CD4-positive, alpha-beta memory T cell (primary cell): ENCODE measurements around the gene TLNRD1. TPM values are rescaled to one million over a fixed set of nuclear protein-coding genes. Genes with fewer than 3 reads are reported as not detected.
"Not testable (repeated sequence)": the region's sequence is repeated elsewhere in the genome, so short reads cannot be mapped to it uniquely, and the experiment has no call there.

Source experiments
- CTCF ChIA-PET: fragments of 350-600 bp; sonication (Branson Sonifier 250); formaldehyde crosslinking; loops from one replicate; lab custom pipeline; 2021; ENCODE audit warnings: inconsistent platforms; ENCODE audit not compliant: partially characterized antibody; lab: Charles Lee
- POLR2A ChIA-PET: fragments of 350-600 bp; sonication (Branson Sonifier 250); formaldehyde crosslinking; loops from one replicate; lab custom pipeline; 2021; ENCODE audit not compliant: partially characterized antibody; lab: Charles Lee
- DNase-seq, 5 donors: peaks; one replicate each; pipeline versions ENCODE4 v3.0.0 to v3.0.0-alpha.2; 2020 to 2022; ENCODE audit warnings: mixed read lengths in 1 of 5
- H3K27ac ChIP-seq: one replicate; pipeline ENCODE4 v1.7.0; 2013; ENCODE audit warnings: low read depth, low read length
- H3K27me3 ChIP-seq: 2 replicates; pipeline ENCODE4 v1.7.0; 2013; ENCODE audit warnings: mild to moderate bottlenecking, low read length, moderate library complexity; ENCODE audit not compliant: insufficient read depth
- H3K36me3 ChIP-seq: 2 replicates; pipeline ENCODE4 v1.7.0; 2013; ENCODE audit warnings: mild to moderate bottlenecking, low read length, moderate library complexity; ENCODE audit not compliant: insufficient read depth
- H3K4me1 ChIP-seq: 2 replicates; pipeline ENCODE4 v1.7.0; 2013; ENCODE audit warnings: mild to moderate bottlenecking, low read length, moderate library complexity; ENCODE audit not compliant: insufficient read depth
- H3K4me3 ChIP-seq, 2 donors: one replicate each; pipeline ENCODE4 v1.7.0; 2013; ENCODE audit warnings: low read length in 2 of 2, mild to moderate bottlenecking in 1 of 2
- H3K9me3 ChIP-seq, 2 donors: one replicate each; pipeline ENCODE4 v1.7.0; 2013; ENCODE audit warnings: low read length in 2 of 2, control low read depth in 1 of 2; ENCODE audit not compliant: control insufficient read depth in 1 of 2
- H3K27ac Mint-ChIP-seq, 7 donors: one replicate each; pipeline ENCODE4 v1.8.0; 2020 to 2021; ENCODE audit warnings: mixed read lengths in 7 of 7, mild to moderate bottlenecking in 6 of 7, inconsistent platforms in 3 of 7, moderate library complexity in 3 of 7
- H3K27me3 Mint-ChIP-seq, 2 donors: one replicate each; pipeline ENCODE4 v1.8.0; 2020 to 2021; ENCODE audit warnings: mixed read lengths in 2 of 2
- H3K36me3 Mint-ChIP-seq, 2 donors: one replicate each; pipeline ENCODE4 v1.8.0; 2020 to 2021; ENCODE audit warnings: mixed read lengths in 2 of 2, inconsistent platforms in 1 of 2, mild to moderate bottlenecking in 1 of 2
- H3K4me1 Mint-ChIP-seq, 4 donors: one replicate each; pipeline ENCODE4 v1.8.0; 2020 to 2021; ENCODE audit warnings: mixed read lengths in 4 of 4, mild to moderate bottlenecking in 1 of 4
- H3K4me3 Mint-ChIP-seq, 8 donors: one replicate each; pipeline ENCODE4 v1.8.0; 2020 to 2021; ENCODE audit warnings: mixed read lengths in 8 of 8, mild to moderate bottlenecking in 7 of 8, moderate library complexity in 6 of 8, inconsistent platforms in 3 of 8
- H3K9me3 Mint-ChIP-seq, 8 donors: one replicate each; pipeline ENCODE4 v1.8.0; 2020 to 2021; ENCODE audit warnings: mixed read lengths in 8 of 8, mild to moderate bottlenecking in 5 of 8, inconsistent platforms in 3 of 8, moderate library complexity in 1 of 8
- intact Hi-C: fragments of 100-400 bp; cut with micrococcal nuclease; formaldehyde crosslinking; loops from one replicate; pipeline ENCODE4 v1.15.1; 2023
- polyA plus RNA-seq, 2 donors: library from polyadenylated mRNA; unstranded; fragments of 300-500 nt; fragmentation: Illumina TruSeq; gene quantifications; one replicate each; pipeline ENCODE4 v1.2.3, GENCODE V29; 2021
- total RNA-seq, 2 experiments: library from RNA; stranded (reverse); gene quantifications; one replicate each; pipeline ENCODE4 v1.2.3, GENCODE V29; 2021

TLNRD1 gene
- total and polyA plus RNA-seq, 4 experiments from 2014 or later: 2.4 to 29.8 (median 17.5) TPM

DNA sequence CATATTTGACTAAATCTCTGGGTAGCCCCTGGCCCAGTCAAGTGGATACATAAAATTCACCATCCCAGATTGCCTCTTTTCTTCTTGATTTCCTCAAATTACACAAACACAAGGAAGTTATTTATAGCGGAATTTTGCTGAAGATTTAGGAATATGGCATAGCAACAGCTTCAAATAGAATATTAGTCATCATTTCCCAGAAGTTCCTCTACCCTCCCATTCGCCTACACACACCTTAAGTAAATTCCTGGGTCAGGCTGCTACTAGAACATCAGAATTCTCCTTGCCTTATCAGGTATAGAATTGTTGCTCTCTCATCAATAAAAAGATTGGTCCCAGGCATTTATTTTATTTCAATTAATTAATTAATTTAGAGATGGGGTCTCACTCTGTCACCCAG lies 42.7 kb upstream of the TLNRD1 start:
- H3K4me3 Mint-ChIP-seq: no peak overlapping the region
- peaks cover 8 to 20% (median 15%) of the 10 kb centered on the region in 4 donors for H3K4me1 Mint-ChIP-seq
- intact Hi-C loops: no loop called here
- Histone ChIP-seq H3K36me3 (no peaks in the 10 kb centered on the region), H3K4me1 (no peaks in the 10 kb centered on the region), H3K9me3 (no peaks in the 10 kb centered on the region), H3K27me3 (no peaks in the 10 kb centered on the region), H3K4me3 (no peak overlapping the region), H3K27ac (no peak overlapping the region)
- H3K27ac Mint-ChIP-seq: no peak overlapping the region
- DNase-seq: no peak
- CTCF ChIA-PET: interaction anchor here (0.6 to 2.7 kb wide), 2 partner anchors 12 kb away, joined by 3 to 16 read pairs; no protein-coding TSS in a partner anchor
- no peaks in the 10 kb centered on the region for H3K27me3 Mint-ChIP-seq
- peaks cover 41 to 58% of the 10 kb centered on the region in 2 donors for H3K36me3 Mint-ChIP-seq
- H3K9me3 Mint-ChIP-seq: no peaks in the 10 kb centered on the region
- POLR2A ChIA-PET: no interaction called here

DNA sequence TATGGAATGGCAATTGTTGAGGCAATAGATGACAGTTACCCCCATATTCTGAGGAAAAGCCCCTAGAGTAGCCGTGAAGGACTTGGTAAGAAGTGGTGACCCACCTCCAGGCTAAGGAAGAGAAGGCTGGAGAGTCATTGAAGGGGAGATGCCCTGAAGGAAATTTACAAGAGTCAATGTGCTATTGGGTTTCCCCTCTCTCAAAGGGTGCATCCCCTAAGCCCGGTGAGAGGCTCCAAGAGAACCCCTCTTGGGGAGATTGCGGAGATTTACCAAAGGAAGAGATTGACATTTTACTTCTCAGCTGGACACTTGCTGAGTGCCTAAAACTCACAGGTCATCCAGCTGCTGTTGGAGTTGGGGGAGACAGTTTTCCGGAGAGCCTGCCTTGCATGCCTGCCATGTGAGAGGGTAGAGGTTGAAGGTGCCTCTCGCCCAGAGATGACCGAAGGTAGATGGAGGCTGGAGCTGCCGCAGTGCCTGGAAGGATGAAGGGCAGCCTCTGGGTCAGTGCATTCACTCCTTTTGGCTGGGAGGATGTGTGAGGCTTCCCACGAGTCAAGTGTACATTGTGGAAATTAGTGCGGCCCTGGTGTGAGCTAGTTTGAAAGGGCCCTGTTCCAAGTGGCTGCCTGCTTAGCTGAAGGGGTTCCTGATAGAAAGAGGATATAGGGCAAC lies 41.8 kb upstream of the TLNRD1 start:
- DNase-seq: no peak
- no peaks in the 10 kb centered on the region for H3K36me3 ChIP-seq
- H3K27ac Mint-ChIP-seq: no peak overlapping the region
- intact Hi-C loops: no loop called here
- H3K9me3 ChIP-seq: no peaks in the 10 kb centered on the region
- H3K27me3 Mint-ChIP-seq: no peaks in the 10 kb centered on the region
- peaks cover 41 to 62% of the 10 kb centered on the region in 2 donors for H3K36me3 Mint-ChIP-seq
- no peak overlapping the region for H3K27ac ChIP-seq
- H3K4me1 Mint-ChIP-seq: peaks cover 8 to 23% (median 17%) of the 10 kb centered on the region in 4 donors
- H3K9me3 Mint-ChIP-seq: peaks cover 0 to 6% (median 0%) of the 10 kb centered on the region in 8 donors
- H3K4me1 ChIP-seq: no peaks in the 10 kb centered on the region
- H3K27me3 ChIP-seq: no peaks in the 10 kb centered on the region
- H3K4me3 Mint-ChIP-seq: no peak overlapping the region
- ChIA-PET POLR2A (no interaction called here), CTCF (interaction anchor here (2.7 kb wide), 1 partner anchor 11 kb away, joined by 16 read pairs; no protein-coding TSS in a partner anchor)
- no peak overlapping the region for H3K4me3 ChIP-seq

DNA sequence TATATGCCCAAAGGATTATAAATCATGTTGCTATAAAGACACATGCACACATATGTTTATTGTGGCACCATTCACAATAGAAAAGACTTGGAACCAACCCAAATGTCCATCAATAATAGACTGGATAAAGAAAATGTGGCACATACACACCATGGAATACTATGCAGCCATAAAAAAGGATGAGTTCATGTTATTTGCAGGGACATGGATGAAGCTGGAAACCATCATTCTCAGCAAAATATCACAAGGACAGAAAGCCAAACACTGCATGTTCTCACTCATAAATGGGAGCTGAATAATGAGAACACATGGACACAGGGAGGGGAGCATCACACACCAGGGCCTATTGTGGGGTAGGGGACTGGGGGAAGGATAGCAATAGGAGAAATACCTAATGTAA lies 35.3 kb upstream of the TLNRD1 start:
- H3K4me3 Mint-ChIP-seq, CTCF ChIA-PET, DNase-seq, intact Hi-C loops, H3K4me3 ChIP-seq, H3K36me3 ChIP-seq, H3K27me3 Mint-ChIP-seq, H3K4me1 ChIP-seq, POLR2A ChIA-PET, H3K9me3 ChIP-seq, H3K27me3 ChIP-seq, H3K27ac ChIP-seq: not testable (repeated sequence)
- Mint-ChIP-seq H3K9me3 (peaks cover 0 to 11% (median 1%) of the 10 kb centered on the region in 8 donors), H3K4me1 (peaks cover 16 to 42% (median 18%) of the 10 kb centered on the region in 4 donors), H3K36me3 (peaks cover 56% of the 10 kb centered on the region in 2 donors), H3K27ac (peak overlapping the region in 1 of 7 donors; percentile 7)

DNA sequence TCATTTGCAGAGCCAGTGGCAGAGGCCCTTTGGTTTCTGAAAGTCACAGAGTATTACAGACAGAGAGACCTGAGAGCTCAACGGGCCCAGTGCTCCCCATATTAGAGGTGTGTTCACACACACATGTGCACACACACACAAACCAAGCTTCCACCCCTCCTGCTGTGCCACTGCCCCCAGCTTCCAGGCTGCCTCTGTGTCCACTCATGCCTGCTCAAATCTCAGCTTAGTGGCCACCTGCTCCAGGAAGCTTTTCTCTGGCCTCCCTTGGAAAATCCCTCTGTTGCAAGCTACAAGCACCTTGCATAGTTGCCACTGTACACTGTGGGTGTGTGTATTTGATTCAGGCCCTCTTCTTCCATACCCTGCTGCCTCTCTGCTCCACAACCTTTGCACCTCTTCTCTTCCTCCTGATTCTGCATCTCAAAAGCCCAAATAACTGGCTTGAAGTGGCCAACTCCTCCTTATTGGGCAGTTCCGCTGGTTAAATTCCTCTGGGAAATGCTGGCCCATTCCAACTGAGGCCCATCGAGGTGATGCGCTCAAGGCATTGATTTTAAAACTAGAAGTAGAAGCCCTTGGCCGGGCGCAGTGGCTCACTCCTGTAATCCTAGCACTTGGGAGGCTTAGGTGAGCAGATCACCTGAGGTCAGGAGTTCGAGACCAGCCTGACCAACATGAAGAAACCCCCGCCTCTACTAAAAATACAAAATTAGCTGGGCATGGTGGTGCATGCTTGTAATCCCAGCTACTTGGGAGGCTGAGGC lies 34.1 kb upstream of the TLNRD1 start:
- Mint-ChIP-seq H3K27me3 (no peaks in the 10 kb centered on the region), H3K9me3 (peaks cover 0 to 11% (median 1%) of the 10 kb centered on the region in 8 donors), H3K4me1 (peaks cover 16 to 42% (median 18%) of the 10 kb centered on the region in 4 donors), H3K36me3 (peaks cover 46 to 57% of the 10 kb centered on the region in 2 donors), H3K27ac (peak overlapping the region in 2 of 7 donors; percentile 48 to 72), H3K4me3 (peak overlapping the region in 1 of 8 donors; percentile 51)
- H3K4me3 ChIP-seq: no peak overlapping the region
- intact Hi-C loops: no loop called here
- ChIA-PET POLR2A (no interaction called here), CTCF (interaction anchor here (1.2 to 4.6 kb wide), 4 partner anchors 10 to 511 kb away, joined by 3 to 33 read pairs (median 4); no protein-coding TSS in a partner anchor)
- no peaks in the 10 kb centered on the region for H3K9me3 ChIP-seq
- H3K36me3 ChIP-seq: no peaks in the 10 kb centered on the region
- H3K27ac ChIP-seq: no peak overlapping the region
- DNase-seq: no peak
- no peaks in the 10 kb centered on the region for H3K27me3 ChIP-seq
- H3K4me1 ChIP-seq: no peaks in the 10 kb centered on the region

DNA sequence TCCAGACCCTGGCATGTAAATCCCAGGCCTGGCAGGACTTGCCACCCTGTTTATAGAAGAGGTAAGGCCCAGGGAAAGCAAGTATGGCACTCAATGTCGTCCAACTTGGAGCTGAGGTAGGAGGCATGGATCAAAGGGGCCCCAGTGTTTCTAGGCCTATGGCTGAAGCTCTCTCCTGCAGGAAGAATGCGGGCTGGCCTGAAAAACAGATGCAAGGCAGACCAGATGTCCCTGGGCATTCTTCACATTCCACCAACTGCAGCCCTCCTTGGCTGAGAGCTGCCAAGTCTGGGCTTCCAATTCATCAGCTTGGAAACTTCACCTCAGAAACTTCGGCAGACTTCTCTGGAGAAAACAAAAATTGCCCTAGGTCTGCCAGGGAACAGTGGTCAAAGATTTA lies 33.3 kb upstream of the TLNRD1 start:
- CTCF ChIA-PET: interaction anchor here (1.2 to 4.6 kb wide), 5 partner anchors 9 to 512 kb away, joined by 3 to 33 read pairs (median 4); no protein-coding TSS in a partner anchor
- H3K9me3 Mint-ChIP-seq: peaks cover 0 to 11% (median 1%) of the 10 kb centered on the region in 8 donors
- no peak overlapping the region for H3K27ac ChIP-seq
- H3K4me1 Mint-ChIP-seq: peaks cover 9 to 34% (median 18%) of the 10 kb centered on the region in 4 donors
- H3K9me3 ChIP-seq: no peaks in the 10 kb centered on the region
- H3K4me3 ChIP-seq: no peak overlapping the region
- POLR2A ChIA-PET: no interaction called here
- H3K27me3 ChIP-seq: no peaks in the 10 kb centered on the region
- no peak overlapping the region for H3K4me3 Mint-ChIP-seq
- H3K27me3 Mint-ChIP-seq: no peaks in the 10 kb centered on the region
- H3K36me3 ChIP-seq: no peaks in the 10 kb centered on the region
- no peak for DNase-seq
- no peaks in the 10 kb centered on the region for H3K4me1 ChIP-seq
- peaks cover 45 to 56% of the 10 kb centered on the region in 2 donors for H3K36me3 Mint-ChIP-seq
- intact Hi-C loops: no loop called here
- H3K27ac Mint-ChIP-seq: no peak overlapping the region

DNA sequence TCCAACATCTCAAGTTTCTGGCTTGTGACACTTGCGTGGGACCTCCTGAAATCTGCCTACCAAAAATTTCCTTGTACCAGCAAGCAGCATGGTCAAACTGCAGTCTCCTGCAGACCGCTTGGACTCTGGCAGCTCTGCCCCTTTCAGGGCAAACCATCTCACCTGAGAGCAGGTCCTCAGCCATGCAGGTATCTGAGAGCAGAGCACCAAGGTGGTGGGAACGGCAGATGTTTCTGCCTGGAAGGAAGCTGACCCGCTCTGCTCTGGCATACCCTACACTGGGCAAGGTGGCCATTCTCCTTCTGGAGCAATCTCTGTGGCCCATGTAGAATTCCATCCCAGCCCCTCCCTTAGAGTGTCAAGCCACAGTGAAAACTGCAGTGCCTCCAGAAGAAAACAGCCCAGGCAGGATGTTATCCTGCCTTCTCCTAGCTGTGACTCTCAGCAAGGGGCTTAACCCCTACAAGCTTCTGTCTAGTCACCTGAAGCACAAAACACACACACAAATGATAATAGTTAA lies 32.7 kb upstream of the TLNRD1 start:
- Mint-ChIP-seq H3K36me3 (peaks cover 39 to 50% of the 10 kb centered on the region in 2 donors), H3K27ac (peak overlapping the region in 1 of 7 donors; percentile 29), H3K4me3 (no peak overlapping the region), H3K27me3 (no peaks in the 10 kb centered on the region), H3K9me3 (peaks cover 0 to 11% (median 1%) of the 10 kb centered on the region in 8 donors), H3K4me1 (peaks cover 3 to 28% (median 13%) of the 10 kb centered on the region in 4 donors)
- intact Hi-C loops: no loop called here
- no peaks in the 10 kb centered on the region for H3K4me1 ChIP-seq
- POLR2A ChIA-PET: interaction anchor here (3.8 kb wide), 1 partner anchor 33 kb away, joined by 15 read pairs; the partner anchor contains the start of gene TLNRD1
- H3K4me3 ChIP-seq: no peak overlapping the region
- H3K36me3 ChIP-seq: no peaks in the 10 kb centered on the region
- DNase-seq: no peak
- H3K27ac ChIP-seq: no peak overlapping the region
- no peaks in the 10 kb centered on the region for H3K27me3 ChIP-seq
- CTCF ChIA-PET: interaction anchor here (0.9 to 4.6 kb wide), 10 partner anchors 9 to 517 kb away, joined by 3 to 47 read pairs (median 18); no protein-coding TSS in a partner anchor
- no peaks in the 10 kb centered on the region for H3K9me3 ChIP-seq
